ENCODE measurements around the gene AJAP1.
"Not testable (repeated sequence)": the region's sequence is repeated elsewhere in the genome, so short reads cannot be mapped to it uniquely, and the experiment has no call there.

The AJAP1 gene

GRCh38 chr1:4653796-4654725 lies at the start of gene AJAP1:
TSS of gene AJAP1 (plus strand) at chr1:4654609. CDS start at chr1:4655426, 817 bp downstream.
- DNase-seq: no peak

DNA sequence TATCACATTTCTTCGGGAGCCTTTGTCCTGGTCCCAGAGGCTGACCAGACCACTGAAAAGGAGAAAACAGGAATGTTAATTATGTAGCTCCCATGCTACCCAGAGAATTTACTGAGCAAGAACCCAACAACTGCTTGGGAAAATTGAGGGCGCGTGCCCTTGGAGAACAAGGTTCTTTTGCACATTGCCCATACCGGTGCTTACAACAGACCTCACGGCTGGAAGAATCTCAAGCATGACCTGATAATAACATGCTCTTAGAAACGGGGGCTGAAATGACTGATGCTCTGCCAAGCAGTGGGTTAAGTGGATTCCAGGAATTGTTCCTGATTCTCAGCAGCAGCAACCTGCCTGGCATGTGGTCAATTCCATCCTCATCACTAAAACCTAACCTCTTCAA lies 49.3 kb upstream of the AJAP1 start:
- no peak for DNase-seq

GRCh38 chr1:4611563-4612341 lies 42.7 kb upstream of the AJAP1 start:
- no peak for DNase-seq

- DNase-seq: no peak
Observed at GRCh38 chr1:4612991-4613390, 41.4 kb upstream of the AJAP1 start.

GRCh38 chr1:4613606-4614370 lies 40.6 kb upstream of the AJAP1 start:
- DNase-seq: no peak

- no peak for DNase-seq
Observed at GRCh38 chr1:4614371-4615137, 39.9 kb upstream of the AJAP1 start.

DNA sequence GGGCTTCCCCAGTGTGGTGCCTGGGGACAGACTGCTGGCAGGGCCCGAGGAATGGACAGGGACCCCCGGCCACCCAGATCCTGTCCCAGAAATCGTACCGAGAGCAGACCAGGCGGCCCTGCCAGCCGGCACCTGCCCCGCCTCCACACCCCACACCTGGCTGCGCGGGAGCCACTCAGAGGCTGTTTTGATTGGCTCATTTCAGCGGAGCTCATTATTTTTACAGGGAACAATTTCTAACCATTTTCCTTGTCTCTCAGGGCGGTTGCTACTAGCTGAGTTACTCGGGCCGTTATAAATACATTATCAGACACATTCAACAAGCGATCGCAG lies 39.3 kb upstream of the AJAP1 start:
- no peak for DNase-seq

DNA sequence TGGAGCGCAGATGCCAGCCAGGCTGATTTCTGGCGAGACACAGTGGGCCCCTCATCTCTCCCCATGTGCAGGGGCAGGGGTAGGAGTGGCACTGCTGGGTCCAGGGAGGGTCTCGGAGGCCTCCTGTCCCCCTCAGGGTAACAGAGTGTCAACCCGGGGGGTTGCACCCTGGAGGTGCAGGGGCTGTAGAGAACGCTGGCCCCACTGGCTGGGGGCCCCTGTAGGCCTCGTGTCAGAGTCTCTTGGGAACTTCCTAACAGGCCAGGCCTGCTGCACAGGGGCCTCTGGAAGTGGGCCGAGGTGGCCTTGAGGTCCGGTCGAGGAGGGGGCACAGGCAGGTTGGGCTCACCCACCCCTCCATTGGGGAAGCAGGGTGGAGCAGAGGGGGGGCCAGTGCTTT lies 38.9 kb upstream of the AJAP1 start:
- DNase-seq: no peak

- DNase-seq: no peak
Observed at GRCh38 chr1:4616831-4617465, 37.5 kb upstream of the AJAP1 start.

DNA sequence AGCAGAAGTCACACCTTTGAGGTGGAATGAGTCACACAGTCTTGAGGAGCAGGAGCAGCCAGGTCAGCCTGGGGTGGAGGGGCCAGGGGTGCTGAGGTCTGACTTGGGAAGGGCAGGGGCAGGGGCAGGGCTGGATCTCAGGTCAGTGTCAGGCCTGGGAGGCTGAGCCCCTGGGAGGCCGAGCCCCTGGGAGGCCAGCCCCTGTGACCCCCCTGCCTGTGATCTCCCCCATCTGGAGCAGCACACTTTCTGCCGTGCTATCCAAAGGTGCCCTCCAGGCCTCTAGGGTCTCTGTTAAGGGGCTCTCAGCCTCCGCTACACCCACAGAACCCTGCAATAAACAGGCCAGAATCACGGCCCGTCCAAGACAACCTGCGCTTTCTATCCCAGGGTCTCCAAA lies 36.9 kb upstream of the AJAP1 start:
- DNase-seq: no peak

DNA sequence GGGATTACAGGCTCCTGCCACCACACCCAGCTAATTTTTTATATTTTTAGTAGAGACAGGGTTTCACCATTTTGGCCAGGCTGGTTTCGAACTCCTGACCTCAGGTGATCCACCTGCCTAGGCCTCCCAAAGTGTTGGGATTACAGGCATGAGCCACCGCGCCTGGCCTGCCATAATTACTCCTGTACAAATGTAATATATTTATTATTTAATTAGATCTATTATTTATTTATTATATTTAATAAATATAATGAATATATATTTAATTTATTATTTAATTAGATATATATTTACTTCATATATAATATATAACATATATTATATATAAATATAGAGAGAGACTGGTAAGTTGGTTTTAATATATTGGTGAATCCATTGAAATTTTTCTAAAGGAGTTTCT lies 35.6 kb upstream of the AJAP1 start:
- not testable (repeated sequence) for DNase-seq

DNA sequence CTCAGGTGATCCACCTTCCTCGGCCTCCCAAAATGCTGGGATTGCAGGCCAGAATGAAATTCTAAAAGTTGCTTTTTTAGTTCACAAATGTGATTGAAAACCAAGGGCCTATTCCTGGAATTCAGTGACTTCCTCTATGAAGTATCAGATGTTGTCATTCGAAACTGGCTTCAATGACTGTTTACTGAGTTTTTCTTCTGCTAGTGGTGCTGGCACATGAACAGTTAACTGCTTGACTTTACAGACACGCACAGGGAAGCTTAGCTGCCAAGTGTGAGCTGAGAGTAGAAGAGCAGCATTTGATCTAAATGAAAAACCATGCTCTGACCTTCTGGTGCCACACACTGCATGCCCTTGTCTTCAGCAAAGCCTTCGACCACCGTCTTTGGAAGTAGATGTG lies 32.8 kb upstream of the AJAP1 start:
- no peak for DNase-seq

DNA sequence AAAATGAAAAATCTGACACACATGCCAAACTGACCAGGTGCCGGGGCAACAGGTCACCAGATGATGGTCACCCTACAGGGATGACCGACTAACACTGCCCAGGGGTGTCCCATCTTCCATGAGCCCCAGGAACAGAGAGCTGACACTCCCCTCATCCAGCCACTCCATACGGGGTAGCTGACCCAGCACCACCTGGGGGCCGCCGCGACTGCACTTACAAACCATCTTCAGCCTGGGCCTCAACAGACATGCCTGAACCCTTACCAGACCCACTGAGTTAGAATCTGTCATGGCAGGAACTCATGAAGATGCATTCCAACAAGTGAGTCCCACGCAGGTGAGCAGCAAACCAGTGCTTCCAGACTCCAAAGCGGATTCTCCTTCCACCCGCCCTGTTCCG lies 31.6 kb upstream of the AJAP1 start:
- no peak for DNase-seq

- no peak for DNase-seq
Observed at GRCh38 chr1:4624141-4624715, 30.2 kb upstream of the AJAP1 start.

DNA sequence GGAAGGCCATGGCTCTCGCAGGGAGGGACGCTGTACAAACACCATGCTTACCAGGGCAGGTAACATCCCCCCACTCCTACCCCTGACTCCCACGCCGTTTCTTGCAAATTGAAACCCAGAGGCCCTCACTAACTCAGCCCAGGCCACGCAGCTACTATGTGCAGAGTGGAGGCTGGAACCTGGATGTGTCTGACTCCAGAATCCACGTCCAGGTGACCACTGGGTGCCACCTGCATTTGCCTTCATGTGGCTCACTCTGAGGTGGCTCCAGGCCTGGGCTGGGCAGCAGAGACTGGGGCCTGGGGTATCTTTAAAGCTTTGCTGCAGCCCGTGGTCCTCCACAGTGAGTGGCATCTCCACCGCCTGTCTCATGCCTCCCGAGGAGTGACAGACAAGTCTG lies 29.6 kb upstream of the AJAP1 start:
- DNase-seq: no peak

GRCh38 chr1:4626061-4626460 lies 28.3 kb upstream of the AJAP1 start:
- DNase-seq: no peak

DNA sequence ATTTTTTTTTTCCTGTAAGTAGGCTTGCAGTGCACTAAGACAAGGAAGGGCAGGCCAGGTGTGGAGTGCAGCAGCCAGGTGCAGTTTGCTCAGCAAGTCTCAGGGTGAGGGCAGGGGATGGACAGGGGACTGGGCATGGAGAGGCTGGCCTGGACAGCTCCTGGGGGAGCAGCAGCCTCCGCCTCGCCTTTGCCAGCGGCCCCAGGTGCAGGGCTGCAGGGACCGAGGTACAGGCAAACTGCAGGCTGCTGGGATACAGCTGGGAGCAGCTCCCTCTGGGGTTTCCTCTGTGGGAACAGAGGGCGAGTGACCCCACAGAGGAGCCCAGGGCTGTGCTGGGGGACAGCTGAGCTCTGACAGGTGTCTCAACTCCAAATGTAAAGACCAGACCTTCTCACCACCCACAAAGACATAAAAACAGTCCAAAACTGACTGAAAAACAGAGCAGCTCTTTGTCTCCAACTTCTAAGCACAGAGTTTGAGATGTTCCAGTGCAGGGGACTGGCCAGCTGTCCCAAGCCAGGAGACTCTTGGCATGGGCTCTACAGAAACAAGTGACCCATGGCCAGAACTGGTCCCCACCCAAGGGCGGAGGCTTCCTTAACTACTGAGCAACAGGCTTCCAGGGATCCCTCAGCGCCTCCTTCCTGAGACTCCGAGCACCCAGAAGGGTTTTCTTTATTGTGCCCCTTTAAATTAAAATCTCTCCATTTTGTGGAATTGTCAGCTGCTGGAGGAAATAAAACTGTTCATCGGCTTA lies 27.7 kb upstream of the AJAP1 start:
- DNase-seq: no peak

DNA sequence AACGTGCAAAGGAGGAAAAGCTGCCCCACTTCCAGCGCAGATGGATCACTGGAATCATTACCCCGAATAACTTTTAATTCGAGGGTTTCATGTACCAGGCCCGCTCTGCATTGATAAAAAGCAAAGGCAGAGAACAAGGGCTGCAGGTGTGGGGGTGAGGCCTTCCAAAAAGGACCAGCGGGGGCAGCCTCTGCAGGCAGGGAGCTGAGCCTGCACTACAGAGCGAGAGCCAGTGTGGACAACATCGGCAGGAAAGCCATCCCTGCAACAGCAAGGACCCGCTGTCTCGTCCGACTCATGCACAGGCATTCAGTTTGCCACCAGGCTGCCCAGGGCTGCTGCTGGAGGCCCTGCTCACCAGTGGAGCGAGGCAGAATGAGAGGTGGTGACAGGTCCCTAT lies 27.1 kb upstream of the AJAP1 start:
- no peak for DNase-seq

GRCh38 chr1:4628992-4629391 lies 25.4 kb upstream of the AJAP1 start:
- DNase-seq: no peak

GRCh38 chr1:4630561-4630960 lies 23.8 kb upstream of the AJAP1 start:
- DNase-seq: no peak

- DNase-seq: no peak
Observed at GRCh38 chr1:4631321-4631720, 23.1 kb upstream of the AJAP1 start.
